GM12878 (cell line): ENCODE results near the gene ACSF3. TPM values are rescaled to one million over a fixed set of nuclear protein-coding genes. Genes with fewer than 3 reads are reported as not detected.

Experiments used
- ATF2 ChIP-seq: IDR thresholded peaks from 2 replicates; pipeline ENCODE4 v1.6.1; 2012; ENCODE audit warnings: low read length, inconsistent platforms
- BACH1 ChIP-seq: fragments of 450-650 bp; IDR thresholded peaks from 2 replicates; pipeline ENCODE4 v1.6.1; 2017; ENCODE audit warnings: mild to moderate bottlenecking, borderline replicate concordance
- BRCA1 ChIP-seq: IDR thresholded peaks from 2 replicates; pipeline ENCODE4 v1.6.1; 2011; ENCODE audit warnings: low read depth, low read length, improper control_type of control experiment
- CEBPB ChIP-seq, 2 experiments: fragments of 150-350 bp in 1 of 2; IDR thresholded peaks; 2 replicates each; pipeline ENCODE4 v1.6.1; 2012 to 2014; ENCODE audit warnings: low read depth in 2 of 2, low read length in 2 of 2, borderline replicate concordance in 1 of 2, inconsistent platforms in 1 of 2
- FOXK2 ChIP-seq: fragments of 450-650 bp; IDR thresholded peaks from 2 replicates; pipeline ENCODE4 v1.6.1; 2017; ENCODE audit warnings: mild to moderate bottlenecking, moderate library complexity
- FOXM1 ChIP-seq: IDR thresholded peaks from 2 replicates; pipeline ENCODE4 v1.6.1; 2012; ENCODE audit warnings: low read depth, mild to moderate bottlenecking, inconsistent platforms, low read length, moderate library complexity
- HCFC1 ChIP-seq: fragments of 150-350 bp; IDR thresholded peaks from 2 replicates; pipeline ENCODE4 v1.6.1; 2014; ENCODE audit warnings: low read length
- HDGF ChIP-seq: fragments of 450-650 bp; IDR thresholded peaks from 2 replicates; pipeline ENCODE4 v1.6.1; 2016; ENCODE audit warnings: antibody characterized with exemption
- MTA3 ChIP-seq: IDR thresholded peaks from 2 replicates; pipeline ENCODE4 v1.6.1; 2012; ENCODE audit warnings: low read length, inconsistent platforms, borderline replicate concordance
- MYB ChIP-seq: fragments of 150-350 bp; IDR thresholded peaks from 2 replicates; pipeline ENCODE4 v1.6.1; 2014; ENCODE audit warnings: mild to moderate bottlenecking, low read depth, low read length, borderline replicate concordance
- NFXL1 ChIP-seq: fragments of 450-650 bp; IDR thresholded peaks from 2 replicates; pipeline ENCODE4 v1.6.1; 2017; ENCODE audit warnings: antibody characterized with exemption, mild to moderate bottlenecking, borderline replicate concordance
- NFYA ChIP-seq: IDR thresholded peaks from 2 replicates; pipeline ENCODE4 v1.6.1; 2011; ENCODE audit warnings: low read depth, mild to moderate bottlenecking, low read length, improper control_type of control experiment, borderline replicate concordance
- NFYB ChIP-seq: IDR thresholded peaks from 2 replicates; pipeline ENCODE4 v1.6.1; 2011; ENCODE audit warnings: low read depth, mild to moderate bottlenecking, low read length, improper control_type of control experiment, moderate library complexity; ENCODE audit not compliant: insufficient read depth
- NRF1 ChIP-seq: conservative IDR thresholded peaks from 2 replicates; pipeline ENCODE4 v1.6.1; 2011; ENCODE audit warnings: mild to moderate bottlenecking, low read depth, low read length, improper control_type of control experiment
- SREBF1 ChIP-seq: IDR thresholded peaks from 2 replicates; pipeline ENCODE4 v1.6.1; 2012; ENCODE audit warnings: mild to moderate bottlenecking, low read length
- STAT1 ChIP-seq: fragments of 450-650 bp; conservative IDR thresholded peaks from 2 replicates; pipeline ENCODE4 v1.6.1; 2014; ENCODE audit warnings: antibody characterized with exemption, mild to moderate bottlenecking
- TCF12 ChIP-seq: IDR thresholded peaks from 2 replicates; pipeline ENCODE4 v1.6.1; 2011; ENCODE audit warnings: low read depth, mild to moderate bottlenecking, low read length
- TCF7 ChIP-seq: IDR thresholded peaks from 2 replicates; pipeline ENCODE4 v1.6.1; 2014; ENCODE audit warnings: antibody characterized with exemption, borderline replicate concordance
- ZBTB11 ChIP-seq: fragments of 450-650 bp; formaldehyde crosslinking; IDR thresholded peaks from 2 replicates; pipeline ENCODE4 v1.5.0; 2022; ENCODE audit warnings: mild to moderate bottlenecking, missing genetic modification characterization
- ZNF24 ChIP-seq: fragments of 450-650 bp; IDR thresholded peaks from 2 replicates; pipeline ENCODE4 v1.6.1; 2017; ENCODE audit warnings: antibody characterized with exemption, mild to moderate bottlenecking
- ZNF592 ChIP-seq: fragments of 450-650 bp; IDR thresholded peaks from 2 replicates; pipeline ENCODE4 v1.6.1; 2017; ENCODE audit warnings: mild to moderate bottlenecking, moderate library complexity
- polyA plus RNA-seq, 11 experiments: library from polyadenylated mRNA; depleted of rRNA in 4 of 11; unstranded in 6 of 11; stranded (reverse) in 5 of 11; fragments of >200 nt; fragmentation: Nextera tagmentation in 4 of 11; fragmentation: Illumina TruSeq in 1 of 11; extraction: Ambion mirVana in 4 of 11; extraction: Trizol in 1 of 11; gene quantifications; 1 replicate in 1 of 11; 2 replicates in 10 of 11; pipeline versions ENCODE4 v1.2.1 to v1.2.3, GENCODE V29; 2011 to 2016; ENCODE audit warnings: inconsistent platforms in 2 of 11, missing spikeins in 2 of 11, low read depth in 1 of 11
- total RNA-seq, 4 experiments: library from RNA; depleted of rRNA in 3 of 4; stranded (reverse); fragments of >200 nt in 3 of 4; fragmentation: Illumina TruSeq in 1 of 4; extraction: Trizol in 1 of 4; gene quantifications; 2 replicates each; pipeline versions ENCODE4 v1.2.1 to v1.2.3, GENCODE V29; 2013 to 2021

ACSF3 gene
- total and polyA plus RNA-seq, 10 of the 15 experiments (the other 5 are each of a cell fraction or from before 2014, with no cell fraction given) = 1.0 to 44.4 (median 25.8) TPM

GRCh38 chr16:89060207-89060794 is 33.4 kb upstream of the ACSF3 start (continued):
- TF ChIP-seq ATF2 = no peak
- no peak for TF ChIP-seq ZBTB11
- TF ChIP-seq FOXM1 = no peak
- TF ChIP-seq CEBPB (IDR thresholded peaks at IDR 0.05; ENCODE audit: borderline replicate concordance in 1 of 2, low read depth in 2 of 2, low read length in 2 of 2) = no peak
- TF ChIP-seq ZNF592 = peak; percentile 85; the same call in 1 of the 2 replicates
- TF ChIP-seq TCF7 = no peak
- TF ChIP-seq NFYB = no peak
- TF ChIP-seq STAT1 = no peak
- no peak for TF ChIP-seq SREBF1
- no peak for TF ChIP-seq MTA3
- no peak for TF ChIP-seq HDGF
- TF ChIP-seq BACH1 = no peak
- TF ChIP-seq NFXL1 = no peak
- TF ChIP-seq HCFC1 = peak; percentile 45
- no peak for TF ChIP-seq NFYA
- peak; percentile 33; the same call in 1 of the 2 replicates for TF ChIP-seq FOXK2
- no peak for TF ChIP-seq BRCA1
- TF ChIP-seq MYB = no peak
- TF ChIP-seq TCF12 = peak; percentile 33; the same call in 1 of the 2 replicates
- no peak for TF ChIP-seq NRF1
- TF ChIP-seq ZNF24 = no peak
